ENCODE results near the gene GRHL1. TPM values are rescaled to one million over a fixed set of nuclear protein-coding genes. Genes with fewer than 3 reads are reported as not detected.

Gene GRHL1
- total and polyA plus RNA-seq, 2 experiments from 2014 or later, result 2.9 to 4.2 TPM

GRCh38 chr2:10022445-10022844, 71.0 kb downstream of the GRHL1 start:
- Histone ChIP-seq H4K20me1 (replicated peaks; ENCODE audit: insufficient read depth) (no peaks in the 10 kb centered on the region), H2AFZ (no peak overlapping the region), H3K27ac (ENCODE audit: low read depth) (no peak overlapping the region), H3K79me2 (replicated peaks; ENCODE audit: insufficient read depth) (no peaks in the 10 kb centered on the region), H3K4me3 (no peak overlapping the region), H3K4me2 (no peak overlapping the region), H3K36me3 (ENCODE audit: insufficient read depth) (no peaks in the 10 kb centered on the region), H3K9me2 (ENCODE audit: insufficient read depth) (no peaks in the 10 kb centered on the region), H3F3A (replicated peaks; ENCODE audit: low read depth) (no peaks in the 10 kb centered on the region), H3K27me3 (ENCODE audit: insufficient read depth) (no peaks in the 10 kb centered on the region), H3K4me1 (ENCODE audit: insufficient read depth) (no peaks in the 10 kb centered on the region)
- H3K4me3 Mint-ChIP-seq, result no peak overlapping the region
- no peaks in the 10 kb centered on the region for H3K9me3 Mint-ChIP-seq
- no peak for ATAC-seq
- no peaks in the 10 kb centered on the region; the same call in 2 of the 3 replicates for H3K36me3 Mint-ChIP-seq (ENCODE audit: low read depth)
- no peak for DNase-seq (ENCODE audit: low spot score)
- H3K4me1 Mint-ChIP-seq, result no peaks in the 10 kb centered on the region; the same call in 2 of the 3 replicates
- peaks cover 4% of the 10 kb centered on the region for H3K27me3 Mint-ChIP-seq (ENCODE audit: insufficient read depth, low read depth, poor library complexity)
- TF ChIP-seq POLR2AphosphoS5 (IDR thresholded peaks at IDR 0.05; ENCODE audit: low read depth) (no peak), JUNB (IDR thresholded peaks at IDR 0.05; ENCODE audit: unreplicated experiment) (no peak), ZNF462 (CRISPR knock-in tag; IDR thresholded peaks at IDR 0.05) (no peak), EZH2phosphoT487 (IDR thresholded peaks at IDR 0.05; ENCODE audit: unreplicated experiment) (no peak), CTCF (conservative IDR thresholded peaks at IDR 0.05; ENCODE audit: low read depth in 2 of 2) (no peak), ETS1 (IDR thresholded peaks at IDR 0.05) (no peak), ZNF114 (CRISPR knock-in tag; IDR thresholded peaks at IDR 0.05) (no peak), NANOG (IDR thresholded peaks at IDR 0.05; ENCODE audit: borderline replicate concordance) (no peak), CREB1 (CRISPR knock-in tag; IDR thresholded peaks at IDR 0.05; ENCODE audit: low read depth) (no peak), ZNF331 (CRISPR knock-in tag; IDR thresholded peaks at IDR 0.05; ENCODE audit: low read depth) (no peak), REST (IDR thresholded peaks at IDR 0.05; ENCODE audit: unreplicated experiment) (no peak), STAT1 (IDR thresholded peaks at IDR 0.05; ENCODE audit: unreplicated experiment) (no peak), EZH2 (IDR thresholded peaks at IDR 0.05; ENCODE audit: low read depth, unreplicated experiment) (no peak)
- no peak overlapping the region for H3K27ac Mint-ChIP-seq
